K562 (cell line): ENCODE data around the gene SHC1. TPM values are rescaled to one million over a fixed set of nuclear protein-coding genes. Genes with fewer than 3 reads are reported as not detected.

ENCODE experiments used
- AFF4 ChIP-seq: sonication (generic); formaldehyde crosslinking; IDR thresholded peaks from 2 replicates; pipeline ENCODE4 v1.8.0; 2023; ENCODE audit warnings: mild to moderate bottlenecking, missing genetic modification reagents
- EHMT2 ChIP-seq: fragments of 450-650 bp; IDR thresholded peaks from 2 replicates; pipeline ENCODE4 v1.6.1; 2018; ENCODE audit warnings: antibody characterized with exemption
- FOXA1 ChIP-seq: fragments of 450-650 bp; IDR thresholded peaks from 2 replicates; pipeline ENCODE4 v1.6.1; 2016; ENCODE audit warnings: mild to moderate bottlenecking, borderline replicate concordance
- KLF1 ChIP-seq: fragments of 450-650 bp; IDR thresholded peaks from 2 replicates; pipeline ENCODE4 v1.6.1; 2016; ENCODE audit warnings: missing genetic modification characterization, missing compliant biosample characterization
- NCOR1 ChIP-seq: fragments of 450-650 bp; IDR thresholded peaks from 2 replicates; pipeline ENCODE4 v1.6.1; 2016; ENCODE audit warnings: mild to moderate bottlenecking, moderate library complexity
- NRF1 ChIP-seq, 2 experiments: fragments of 450-650 bp; IDR thresholded peaks in 1 of 2; conservative IDR thresholded peaks in 1 of 2; 2 replicates each; pipeline ENCODE4 v1.6.1; 2014; ENCODE audit warnings: mild to moderate bottlenecking in 2 of 2
- RBFOX2 ChIP-seq: fragments of 200-400 bp; formaldehyde crosslinking; IDR thresholded peaks from 2 replicates; pipeline ENCODE4 v1.6.1; 2017; ENCODE audit warnings: low read depth, mild to moderate bottlenecking, low read length, moderate library complexity
- RFX7 ChIP-seq: fragments of 250-450 bp; sonication (Bioruptor Pico); IDR thresholded peaks from 2 replicates; pipeline ENCODE4 v1.5.1; 2021; ENCODE audit warnings: mild to moderate bottlenecking
- SMAD3 ChIP-seq: fragments of 450-650 bp; formaldehyde crosslinking; conservative IDR thresholded peaks from 2 replicates; pipeline ENCODE4 v1.4.0; 2020; ENCODE audit warnings: mild to moderate bottlenecking
- SMARCB1 ChIP-seq: IDR thresholded peaks from 2 replicates; pipeline ENCODE4 v1.6.1; 2011; ENCODE audit warnings: improper control_type of control experiment, low read depth; ENCODE audit not compliant: insufficient read length
- ZBTB7A ChIP-seq: IDR thresholded peaks from 2 replicates; pipeline ENCODE4 v1.6.1; 2011; ENCODE audit warnings: low read depth, mild to moderate bottlenecking, low read length, moderate library complexity, borderline replicate concordance; ENCODE audit not compliant: control insufficient read depth
- ZC3H4 ChIP-seq: sonication (generic); formaldehyde crosslinking; IDR thresholded peaks from 2 replicates; pipeline ENCODE4 v1.9.0; 2021; ENCODE audit warnings: missing genetic modification reagents, borderline replicate concordance
- ZNF133 ChIP-seq: fragments of 250-450 bp; sonication (Bioruptor Pico); IDR thresholded peaks from 2 replicates; pipeline ENCODE4 v1.4.0; 2020; ENCODE audit warnings: mild to moderate bottlenecking
- ZNF384 ChIP-seq: IDR thresholded peaks from 2 replicates; pipeline ENCODE4 v1.6.1; 2012; ENCODE audit warnings: low read depth, low read length, improper control_type of control experiment
- ZNF668 ChIP-seq: fragments of 250-450 bp; sonication (Bioruptor Pico); IDR thresholded peaks from 2 replicates; pipeline ENCODE4 v1.8.0; 2022; ENCODE audit warnings: mild to moderate bottlenecking, inconsistent platforms
- polyA plus RNA-seq, 8 experiments: library from polyadenylated mRNA; depleted of rRNA in 4 of 8; stranded (reverse) in 5 of 8; unstranded in 3 of 8; fragments of >200 nt; fragmentation: Nextera tagmentation in 2 of 8; fragmentation: Illumina TruSeq in 1 of 8; extraction: Ambion mirVana in 2 of 8; extraction: Trizol in 1 of 8; gene quantifications; 2 replicates each; pipeline versions ENCODE4 v1.2.1 to v1.2.3, GENCODE V29; 2011 to 2014; ENCODE audit warnings: inconsistent platforms in 1 of 8, missing spikeins in 1 of 8
- total RNA-seq, 7 experiments: library from RNA; depleted of rRNA in 6 of 7; stranded (reverse); fragments of >200 nt in 6 of 7; fragmentation: Illumina TruSeq in 2 of 7; extraction: Trizol in 2 of 7; gene quantifications; 2 replicates each; pipeline versions ENCODE4 v1.2.1 to v1.2.3, GENCODE V29; 2011 to 2021; ENCODE audit warnings: low replicate concordance in 1 of 7
- TF ChIP-seq, protein P1 (sequence below): fragments of 250-450 bp; sonication (Bioruptor Pico); IDR thresholded peaks from 2 replicates; pipeline ENCODE4 v1.8.0; 2022; ENCODE audit warnings: moderate library complexity, mild to moderate bottlenecking, inconsistent platforms
- TF ChIP-seq, protein P2 (sequence below): fragments of 450-650 bp; IDR thresholded peaks from 2 replicates; pipeline ENCODE4 v1.7.1; 2018; ENCODE audit warnings: mild to moderate bottlenecking, low read depth; ENCODE audit not compliant: partially characterized antibody
- TF ChIP-seq, protein P3 (sequence below): sonication (generic); formaldehyde crosslinking; IDR thresholded peaks from 2 replicates; pipeline ENCODE4 v1.8.0; 2022; ENCODE audit warnings: mild to moderate bottlenecking, missing genetic modification reagents

Gene SHC1
- total and polyA plus RNA-seq, 9 of the 15 experiments (the other 6 are each of a cell fraction or from before 2014, with no cell fraction given), result 4.1 to 113 (median 51.9) TPM

DNA sequence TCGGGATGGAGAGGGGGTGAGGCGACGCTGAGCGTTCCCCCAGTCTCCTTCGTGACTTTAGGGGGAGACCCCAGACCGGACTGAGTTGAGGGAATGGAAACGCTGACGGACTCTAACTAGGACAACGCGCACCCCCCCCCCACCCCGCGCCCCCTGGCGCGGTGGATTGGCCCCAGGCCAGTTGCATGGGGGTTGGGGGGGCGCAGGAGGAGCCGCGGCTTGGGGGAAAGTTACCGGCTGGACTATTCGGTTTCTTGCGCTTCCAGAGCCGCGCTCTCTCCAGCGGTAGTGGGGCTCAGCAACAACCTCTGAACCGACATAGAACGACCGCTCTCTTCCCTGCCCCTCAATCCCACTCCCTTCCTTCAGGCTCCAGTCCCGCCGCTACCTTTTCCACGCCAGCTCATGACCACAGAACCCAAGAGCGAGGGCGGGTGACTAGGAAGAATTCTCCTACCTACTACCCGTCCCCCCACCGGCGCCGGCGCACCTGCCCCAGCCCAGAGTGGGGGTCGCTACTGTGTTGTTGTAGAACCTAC lies 32.7 kb upstream of the SHC1 start (continued):
- TF ChIP-seq ZBTB7A (peak; percentile 86), EHMT2 (no peak), SMARCB1 (no peak), ZC3H4 (CRISPR knock-in tag) (0 out of 2 replicates have a peak, but pooled peaks have one; percentile 68), SMAD3 (CRISPR knock-in tag) (no peak), KLF1 (tag) (no peak), FOXA1 (no peak), RBFOX2 (peak; percentile 75), NRF1 (conservative IDR thresholded peaks at IDR 0.05 in 1 of 2, IDR thresholded peaks at IDR 0.05 in 1 of 2) (peak in 1 of 2 experiments; percentile 36; a peak in 1 of 4 replicates), AFF4 (no peak), ZNF133 (CRISPR knock-in tag) (no peak), NCOR1 (no peak), RFX7 (CRISPR knock-in tag) (no peak), ZNF384 (no peak), ZNF668 (CRISPR knock-in tag) (no peak)
- TF ChIP-seq, protein P1, sequence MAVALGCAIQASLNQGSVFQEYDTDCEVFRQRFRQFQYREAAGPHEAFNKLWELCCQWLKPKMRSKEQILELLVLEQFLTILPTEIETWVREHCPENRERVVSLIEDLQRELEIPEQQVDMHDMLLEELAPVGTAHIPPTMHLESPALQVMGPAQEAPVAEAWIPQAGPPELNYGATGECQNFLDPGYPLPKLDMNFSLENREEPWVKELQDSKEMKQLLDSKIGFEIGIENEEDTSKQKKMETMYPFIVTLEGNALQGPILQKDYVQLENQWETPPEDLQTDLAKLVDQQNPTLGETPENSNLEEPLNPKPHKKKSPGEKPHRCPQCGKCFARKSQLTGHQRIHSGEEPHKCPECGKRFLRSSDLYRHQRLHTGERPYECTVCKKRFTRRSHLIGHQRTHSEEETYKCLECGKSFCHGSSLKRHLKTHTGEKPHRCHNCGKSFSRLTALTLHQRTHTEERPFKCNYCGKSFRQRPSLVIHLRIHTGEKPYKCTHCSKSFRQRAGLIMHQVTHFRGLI, result no peak
- TF ChIP-seq, protein P2, sequence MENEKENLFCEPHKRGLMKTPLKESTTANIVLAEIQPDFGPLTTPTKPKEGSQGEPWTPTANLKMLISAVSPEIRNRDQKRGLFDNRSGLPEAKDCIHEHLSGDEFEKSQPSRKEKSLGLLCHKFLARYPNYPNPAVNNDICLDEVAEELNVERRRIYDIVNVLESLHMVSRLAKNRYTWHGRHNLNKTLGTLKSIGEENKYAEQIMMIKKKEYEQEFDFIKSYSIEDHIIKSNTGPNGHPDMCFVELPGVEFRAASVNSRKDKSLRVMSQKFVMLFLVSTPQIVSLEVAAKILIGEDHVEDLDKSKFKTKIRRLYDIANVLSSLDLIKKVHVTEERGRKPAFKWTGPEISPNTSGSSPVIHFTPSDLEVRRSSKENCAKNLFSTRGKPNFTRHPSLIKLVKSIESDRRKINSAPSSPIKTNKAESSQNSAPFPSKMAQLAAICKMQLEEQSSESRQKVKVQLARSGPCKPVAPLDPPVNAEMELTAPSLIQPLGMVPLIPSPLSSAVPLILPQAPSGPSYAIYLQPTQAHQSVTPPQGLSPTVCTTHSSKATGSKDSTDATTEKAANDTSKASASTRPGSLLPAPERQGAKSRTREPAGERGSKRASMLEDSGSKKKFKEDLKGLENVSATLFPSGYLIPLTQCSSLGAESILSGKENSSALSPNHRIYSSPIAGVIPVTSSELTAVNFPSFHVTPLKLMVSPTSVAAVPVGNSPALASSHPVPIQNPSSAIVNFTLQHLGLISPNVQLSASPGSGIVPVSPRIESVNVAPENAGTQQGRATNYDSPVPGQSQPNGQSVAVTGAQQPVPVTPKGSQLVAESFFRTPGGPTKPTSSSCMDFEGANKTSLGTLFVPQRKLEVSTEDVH, result no peak
- TF ChIP-seq, protein P3, sequence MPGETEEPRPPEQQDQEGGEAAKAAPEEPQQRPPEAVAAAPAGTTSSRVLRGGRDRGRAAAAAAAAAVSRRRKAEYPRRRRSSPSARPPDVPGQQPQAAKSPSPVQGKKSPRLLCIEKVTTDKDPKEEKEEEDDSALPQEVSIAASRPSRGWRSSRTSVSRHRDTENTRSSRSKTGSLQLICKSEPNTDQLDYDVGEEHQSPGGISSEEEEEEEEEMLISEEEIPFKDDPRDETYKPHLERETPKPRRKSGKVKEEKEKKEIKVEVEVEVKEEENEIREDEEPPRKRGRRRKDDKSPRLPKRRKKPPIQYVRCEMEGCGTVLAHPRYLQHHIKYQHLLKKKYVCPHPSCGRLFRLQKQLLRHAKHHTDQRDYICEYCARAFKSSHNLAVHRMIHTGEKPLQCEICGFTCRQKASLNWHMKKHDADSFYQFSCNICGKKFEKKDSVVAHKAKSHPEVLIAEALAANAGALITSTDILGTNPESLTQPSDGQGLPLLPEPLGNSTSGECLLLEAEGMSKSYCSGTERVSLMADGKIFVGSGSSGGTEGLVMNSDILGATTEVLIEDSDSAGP (CRISPR knock-in tag), result no peak
